Retinal pigment epithelial cell (primary cell): Measurements from ENCODE around the gene RETREG2.
A peak's percentile ranks its signal among the peaks of the same experiment; 100 is the strongest.

ENCODE experiments used
- DNase-seq: peaks from one replicate; pipeline ENCODE4 v3.0.0-alpha.2; 2010; ENCODE audit warnings: low read depth
- H3K4me3 ChIP-seq: 2 replicates; pipeline ENCODE4 v1.5.1; 2011; ENCODE audit warnings: mild to moderate bottlenecking, low read length, control low read depth, moderate library complexity
- TF ChIP-seq, protein P1 (sequence below): conservative IDR thresholded peaks from 2 replicates; pipeline ENCODE4 v1.5.1; 2011; ENCODE audit warnings: low read depth, low read length, control low read depth, inconsistent platforms

RETREG2 gene

GRCh38 chr2:219206328-219207133 lies 28.5 kb downstream of the RETREG2 start, which contains the start of gene ZFAND2B:
Gene ZFAND2B (plus strand): TSS chr2:219206782. CDS start chr2:219206988, 206 bp downstream.
- TF ChIP-seq, protein P1, sequence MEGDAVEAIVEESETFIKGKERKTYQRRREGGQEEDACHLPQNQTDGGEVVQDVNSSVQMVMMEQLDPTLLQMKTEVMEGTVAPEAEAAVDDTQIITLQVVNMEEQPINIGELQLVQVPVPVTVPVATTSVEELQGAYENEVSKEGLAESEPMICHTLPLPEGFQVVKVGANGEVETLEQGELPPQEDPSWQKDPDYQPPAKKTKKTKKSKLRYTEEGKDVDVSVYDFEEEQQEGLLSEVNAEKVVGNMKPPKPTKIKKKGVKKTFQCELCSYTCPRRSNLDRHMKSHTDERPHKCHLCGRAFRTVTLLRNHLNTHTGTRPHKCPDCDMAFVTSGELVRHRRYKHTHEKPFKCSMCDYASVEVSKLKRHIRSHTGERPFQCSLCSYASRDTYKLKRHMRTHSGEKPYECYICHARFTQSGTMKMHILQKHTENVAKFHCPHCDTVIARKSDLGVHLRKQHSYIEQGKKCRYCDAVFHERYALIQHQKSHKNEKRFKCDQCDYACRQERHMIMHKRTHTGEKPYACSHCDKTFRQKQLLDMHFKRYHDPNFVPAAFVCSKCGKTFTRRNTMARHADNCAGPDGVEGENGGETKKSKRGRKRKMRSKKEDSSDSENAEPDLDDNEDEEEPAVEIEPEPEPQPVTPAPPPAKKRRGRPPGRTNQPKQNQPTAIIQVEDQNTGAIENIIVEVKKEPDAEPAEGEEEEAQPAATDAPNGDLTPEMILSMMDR = no peak
- H3K4me3 ChIP-seq = peak within 1 kb of the TSS; percentile 79
- peak; percentile 54 for DNase-seq

- H3K4me3 ChIP-seq = peak overlapping the region; percentile 71
- TF ChIP-seq, protein P1 = no peak
- DNase-seq = no peak
Measured at GRCh38 chr2:219207134-219207883, 29.2 kb downstream of the RETREG2 start.

DNA sequence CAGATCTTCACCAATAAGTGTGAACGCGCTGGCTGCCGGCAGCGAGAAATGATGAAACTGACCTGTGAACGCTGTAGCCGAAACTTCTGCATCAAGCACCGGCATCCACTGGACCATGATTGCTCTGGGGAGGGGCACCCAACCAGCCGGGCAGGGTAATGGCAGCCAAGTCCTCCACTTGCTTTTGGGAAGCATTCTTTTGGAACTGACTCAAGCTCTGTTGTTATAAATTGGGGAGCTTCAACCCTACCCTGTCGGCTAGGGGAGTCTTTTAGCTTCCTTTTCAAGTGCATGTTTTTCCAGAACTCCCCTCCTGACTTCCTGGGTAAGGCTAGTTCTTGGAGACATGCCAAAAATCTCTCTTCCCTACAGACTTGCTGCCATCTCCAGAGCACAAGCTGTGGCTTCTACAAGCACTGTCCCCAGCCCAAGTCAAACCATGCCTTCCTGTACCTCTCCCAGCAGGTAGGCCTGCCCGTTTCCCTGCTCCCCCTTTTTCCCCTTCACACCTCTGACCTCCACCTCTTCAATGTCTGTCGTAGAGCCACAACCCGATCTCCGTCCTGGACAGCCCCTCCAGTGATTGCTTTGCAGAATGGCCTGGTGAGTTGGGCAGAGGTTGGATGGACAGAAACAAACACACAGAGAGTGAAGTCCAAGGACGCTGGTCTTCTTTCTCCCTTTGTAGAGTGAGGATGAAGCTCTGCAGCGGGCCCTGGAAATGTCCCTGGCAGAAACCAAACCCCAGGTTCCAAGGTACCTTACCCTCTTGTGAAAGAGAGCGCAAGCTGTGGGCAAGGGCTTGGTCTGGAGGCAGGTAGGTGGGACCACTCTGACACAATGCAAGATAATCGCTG lies 30.0 kb downstream of the RETREG2 start:
- TF ChIP-seq, protein P1 = no peak
- no peak overlapping the region for H3K4me3 ChIP-seq
- no peak for DNase-seq

DNA sequence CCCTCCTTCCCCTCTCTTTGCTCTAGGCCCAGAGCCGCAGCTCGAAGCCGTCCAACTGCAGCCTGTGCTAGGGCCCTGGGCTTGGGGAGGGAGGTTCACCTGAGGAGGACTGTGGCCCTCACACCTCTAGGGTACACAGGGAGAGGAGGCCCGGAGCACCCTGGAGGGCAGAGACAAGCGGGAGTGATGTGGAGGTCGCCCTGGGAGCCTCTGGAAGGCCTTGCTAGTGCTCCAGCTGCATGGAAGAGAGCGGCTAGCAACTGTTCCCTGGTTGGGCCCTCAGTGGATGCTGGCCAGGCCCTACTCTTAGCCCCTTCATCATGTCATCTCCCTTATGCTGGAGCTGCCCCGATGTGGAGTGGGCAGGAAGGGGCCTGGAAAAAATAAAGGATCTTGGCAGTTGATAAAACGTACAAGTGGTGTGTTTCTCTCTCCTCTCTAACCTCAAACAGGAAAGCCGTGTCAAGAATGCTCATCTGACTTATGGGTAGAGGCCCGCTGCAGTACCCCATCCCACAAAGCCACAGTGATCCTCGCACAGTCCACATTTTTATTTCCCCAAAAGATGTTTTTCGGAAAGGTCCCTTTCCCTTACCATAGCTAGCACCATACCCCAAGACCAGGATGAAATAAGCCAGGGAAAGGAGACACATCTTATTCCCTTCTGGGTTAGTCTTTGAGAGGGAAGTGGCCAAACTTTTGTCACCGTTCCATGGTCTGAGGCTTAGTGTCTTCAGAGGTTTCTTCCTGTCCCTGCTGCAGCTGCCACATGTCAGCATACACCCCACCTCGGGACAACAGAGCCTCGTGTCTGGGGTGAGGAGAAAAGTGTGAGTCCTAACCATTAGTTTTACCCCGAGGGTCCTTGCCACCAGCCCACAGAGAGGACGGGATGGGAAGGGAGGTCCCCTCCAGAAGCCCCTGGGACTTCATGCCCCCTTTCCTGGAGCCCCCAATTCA lies 31.4 kb downstream of the RETREG2 start:
- no peak for DNase-seq
- TF ChIP-seq, protein P1 = no peak
- H3K4me3 ChIP-seq = no peak overlapping the region

DNA sequence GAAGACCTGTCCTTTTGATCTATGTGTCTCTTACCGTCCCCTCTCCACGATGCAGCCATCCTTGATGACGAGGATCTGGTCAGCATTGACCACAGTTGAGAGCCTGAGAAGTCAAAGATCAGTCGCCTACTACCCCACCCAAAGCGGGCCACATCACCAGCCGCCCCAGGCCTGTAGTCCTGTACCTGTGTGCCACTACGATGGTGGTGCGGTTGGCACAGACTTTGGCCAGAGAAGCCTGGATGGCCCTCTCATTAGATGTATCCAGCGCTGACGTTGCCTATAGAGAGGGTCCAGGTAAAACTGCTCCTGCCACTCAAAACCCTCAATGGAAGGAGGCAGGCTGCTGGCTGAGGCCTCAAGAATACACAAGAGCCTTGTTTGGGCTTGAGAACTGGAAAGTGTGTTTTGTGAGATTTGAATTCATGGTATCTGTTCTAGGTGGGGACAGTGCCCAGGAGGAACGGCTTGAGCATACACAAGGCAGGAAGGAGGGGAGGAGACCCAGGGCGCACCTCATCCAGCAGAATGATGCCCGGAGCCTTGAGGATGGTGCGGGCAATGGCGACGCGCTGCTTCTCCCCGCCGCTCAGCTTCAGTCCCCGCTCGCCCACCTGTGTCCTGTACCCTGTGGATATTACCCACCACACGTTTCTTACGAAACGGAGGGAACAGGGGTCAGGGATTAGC lies 32.3 kb downstream of the RETREG2 start:
- no peak for DNase-seq
- TF ChIP-seq, protein P1 = no peak
- no peak overlapping the region for H3K4me3 ChIP-seq
